IPS DF 19.7 (cell line): ENCODE data around the gene ZBTB16.

Source experiments
- DNase-seq: peaks from one replicate; pipeline ENCODE4 v3.0.0-alpha.2; 2013; ENCODE audit warnings: low read depth, low spot score

ZBTB16 gene

GRCh38 chr11:114280696-114281095 lies 221.2 kb downstream of the ZBTB16 start:
- peak; percentile 65 for DNase-seq

GRCh38 chr11:114281388-114281956 lies 222.0 kb downstream of the ZBTB16 start:
- DNase-seq: no peak

GRCh38 chr11:114282488-114282887 lies 223.0 kb downstream of the ZBTB16 start:
- DNase-seq: no peak

- DNase-seq: no peak
Observed at GRCh38 chr11:114283422-114283821, 223.9 kb downstream of the ZBTB16 start.

- no peak for DNase-seq
Observed at GRCh38 chr11:114284021-114284420, 224.5 kb downstream of the ZBTB16 start.

- no peak for DNase-seq
Observed at GRCh38 chr11:114284914-114285313, 225.4 kb downstream of the ZBTB16 start.

- peak; percentile 23 for DNase-seq
Observed at GRCh38 chr11:114285599-114285998, 226.1 kb downstream of the ZBTB16 start.

DNA sequence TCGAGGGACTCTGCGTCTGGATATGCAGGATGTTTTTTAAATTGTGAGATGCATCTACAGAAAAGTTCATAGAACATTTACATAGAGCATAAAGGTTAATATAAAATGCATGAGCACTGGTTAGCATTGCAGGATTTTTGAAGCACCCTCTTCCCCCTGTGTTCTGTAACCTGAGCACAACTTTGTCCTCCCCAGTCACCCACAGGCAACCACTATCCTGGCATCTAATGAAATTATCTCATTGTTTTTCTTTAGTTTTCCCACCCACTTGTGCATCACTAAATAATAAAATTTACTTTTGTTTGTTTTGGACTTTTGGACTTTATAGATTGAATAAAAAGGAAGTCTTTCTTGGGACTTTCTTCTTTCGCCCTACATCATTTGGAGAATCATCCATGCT lies 226.7 kb downstream of the ZBTB16 start:
- no peak for DNase-seq

- no peak for DNase-seq
Observed at GRCh38 chr11:114287154-114287553, 227.6 kb downstream of the ZBTB16 start.

GRCh38 chr11:114288136-114288535 lies 228.6 kb downstream of the ZBTB16 start:
- no peak for DNase-seq

DNA sequence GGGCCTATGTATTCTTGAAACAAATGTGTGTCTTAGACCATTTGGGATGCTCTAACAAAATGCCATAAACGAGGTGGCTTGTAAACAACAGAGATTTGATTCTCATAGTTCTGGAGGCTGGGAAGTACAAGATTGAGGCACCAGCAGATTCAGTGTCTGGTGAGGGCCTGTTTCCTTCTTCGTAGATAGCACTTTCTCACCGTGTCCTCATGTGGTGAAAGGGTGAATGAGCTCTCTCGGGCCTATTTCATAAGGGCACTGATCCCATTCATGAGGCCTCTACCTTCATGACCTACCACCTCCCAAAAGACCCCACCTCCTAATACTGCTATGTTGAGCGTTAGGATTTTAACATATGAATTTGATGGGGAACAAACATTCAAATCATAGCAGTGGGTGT lies 230.3 kb downstream of the ZBTB16 start:
- DNase-seq: no peak

DNA sequence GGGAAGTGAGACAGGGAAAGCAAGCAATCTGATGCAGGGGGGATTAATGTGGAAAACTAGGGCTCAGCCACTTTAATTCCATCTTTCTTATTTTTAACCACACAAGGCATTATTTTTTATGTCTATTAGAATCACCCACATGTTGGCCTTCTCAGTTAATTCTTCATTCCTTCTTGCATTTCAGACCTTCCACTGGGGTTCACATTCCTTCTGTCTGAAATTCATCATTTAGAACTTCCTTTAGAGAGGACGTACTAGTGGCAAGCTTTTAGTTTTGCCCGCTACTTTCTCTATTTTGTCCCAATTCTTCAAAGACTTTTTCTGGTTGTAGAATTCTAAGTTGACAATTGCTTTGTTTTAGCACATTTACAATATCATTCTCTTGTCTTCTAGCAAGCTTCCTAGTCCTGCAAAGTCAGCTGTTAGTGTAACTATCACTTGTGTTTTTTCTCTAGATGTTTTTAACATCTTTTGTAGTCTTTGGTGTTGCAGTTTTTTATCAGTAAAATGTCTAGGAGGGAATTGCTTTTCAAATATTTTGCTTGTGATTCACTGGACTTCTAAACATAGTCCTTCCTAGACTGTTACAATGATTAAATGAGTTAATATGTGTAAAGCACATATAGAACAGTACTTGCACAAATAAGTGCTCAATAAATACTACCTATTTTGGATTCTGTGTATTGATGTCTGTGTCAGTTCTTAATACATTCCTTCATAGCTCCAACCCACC lies 231.2 kb downstream of the ZBTB16 start:
- no peak for DNase-seq

DNA sequence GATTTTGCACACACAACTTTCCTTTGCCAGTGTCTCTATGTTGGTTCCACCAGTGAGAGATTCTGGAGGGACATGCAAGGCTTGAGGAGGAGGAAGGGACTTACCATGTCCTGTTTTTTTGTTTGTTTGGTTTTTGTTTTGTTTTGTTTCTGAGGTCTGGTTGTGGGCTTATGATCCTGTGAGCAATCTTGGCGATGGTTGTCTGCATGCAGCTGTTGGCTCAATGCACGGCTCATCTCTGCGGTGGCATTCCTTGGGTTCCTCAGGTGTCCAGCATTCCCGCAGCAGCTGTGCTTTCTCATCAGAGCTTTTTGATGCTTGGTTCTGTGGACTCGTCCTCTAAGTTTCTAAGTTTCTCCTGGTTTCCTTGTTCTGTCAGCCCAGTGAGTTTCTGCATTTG lies 231.9 kb downstream of the ZBTB16 start:
- no peak for DNase-seq

DNA sequence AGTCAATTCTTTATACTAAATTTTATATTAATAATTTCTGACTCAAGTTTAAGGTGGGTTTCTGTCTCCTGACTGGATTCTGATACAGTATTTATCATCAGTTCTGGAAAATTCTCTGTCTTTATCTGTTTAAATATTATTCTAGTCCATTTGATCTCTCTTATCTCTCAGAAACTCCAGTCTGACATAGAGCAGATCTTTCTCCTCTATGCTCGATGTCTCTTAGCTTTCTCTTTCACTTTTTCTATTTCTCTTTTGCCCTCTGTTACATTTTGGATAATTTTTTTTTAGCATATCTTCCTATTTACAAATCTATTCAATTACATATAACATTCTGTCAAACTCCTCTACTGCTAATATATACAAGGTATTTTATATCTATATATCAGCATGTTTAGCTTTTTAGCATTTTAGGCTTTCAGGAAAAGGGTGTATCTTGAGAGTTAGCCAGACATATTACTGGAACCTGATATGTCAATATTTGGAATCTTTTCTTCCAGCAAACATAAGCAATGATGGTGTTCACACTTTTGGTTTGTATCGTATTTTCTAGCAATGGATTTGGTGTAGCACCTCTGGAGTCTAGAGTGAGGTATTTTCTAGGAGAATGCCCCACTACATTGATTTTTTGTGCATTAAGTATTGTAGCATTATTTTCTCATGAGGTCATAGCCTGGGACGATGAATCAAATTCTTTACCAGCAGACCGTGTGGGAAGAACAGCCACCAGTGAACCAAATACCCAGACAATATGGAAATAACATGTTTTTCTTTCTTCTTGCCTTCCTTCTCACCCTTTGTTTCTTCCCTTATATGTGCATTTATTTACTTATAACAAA lies 232.6 kb downstream of the ZBTB16 start:
- DNase-seq: no peak

- no peak for DNase-seq
Observed at GRCh38 chr11:114293201-114293711, 233.7 kb downstream of the ZBTB16 start.

- no peak for DNase-seq
Observed at GRCh38 chr11:114295676-114296604, 236.4 kb downstream of the ZBTB16 start, which contains the start of gene NNMT. NNMT (plus strand) TSS chr11:114296399; CDS start chr11:114296557, 158 bp downstream.

DNA sequence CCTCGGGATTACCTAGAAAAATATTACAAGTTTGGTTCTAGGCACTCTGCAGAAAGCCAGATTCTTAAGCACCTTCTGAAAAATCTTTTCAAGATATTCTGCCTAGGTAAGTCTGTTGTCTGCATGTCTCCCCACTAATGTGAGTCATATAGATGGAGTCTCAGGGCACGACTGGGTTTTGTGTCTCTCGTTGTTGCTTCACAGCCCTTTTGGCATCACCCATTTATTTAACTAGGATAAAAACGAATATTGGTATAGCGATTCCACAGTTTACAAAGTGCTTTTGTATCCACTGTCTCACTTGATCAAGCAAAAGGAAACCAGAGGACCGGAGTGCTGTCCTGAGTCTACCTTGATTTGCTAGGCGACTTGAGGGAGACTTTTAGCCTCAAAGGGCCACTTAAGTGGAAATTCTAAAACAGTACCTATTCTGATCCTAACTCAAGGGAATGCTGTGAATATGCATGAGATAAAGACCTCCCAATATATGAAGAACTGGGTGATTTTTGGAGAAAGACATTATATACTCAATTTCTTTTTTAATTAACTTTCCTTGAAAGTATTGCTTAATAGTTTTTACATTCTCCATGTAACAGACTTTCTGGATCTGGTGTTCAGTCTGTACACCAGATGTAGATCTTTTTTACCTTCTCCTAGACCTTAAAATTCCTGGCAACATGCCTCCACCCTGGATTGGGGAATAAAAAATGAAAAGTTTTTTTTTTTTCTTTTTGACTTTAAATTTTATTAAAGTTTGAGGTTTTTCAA lies 237.3 kb downstream of the ZBTB16 start:
- DNase-seq: no peak

DNA sequence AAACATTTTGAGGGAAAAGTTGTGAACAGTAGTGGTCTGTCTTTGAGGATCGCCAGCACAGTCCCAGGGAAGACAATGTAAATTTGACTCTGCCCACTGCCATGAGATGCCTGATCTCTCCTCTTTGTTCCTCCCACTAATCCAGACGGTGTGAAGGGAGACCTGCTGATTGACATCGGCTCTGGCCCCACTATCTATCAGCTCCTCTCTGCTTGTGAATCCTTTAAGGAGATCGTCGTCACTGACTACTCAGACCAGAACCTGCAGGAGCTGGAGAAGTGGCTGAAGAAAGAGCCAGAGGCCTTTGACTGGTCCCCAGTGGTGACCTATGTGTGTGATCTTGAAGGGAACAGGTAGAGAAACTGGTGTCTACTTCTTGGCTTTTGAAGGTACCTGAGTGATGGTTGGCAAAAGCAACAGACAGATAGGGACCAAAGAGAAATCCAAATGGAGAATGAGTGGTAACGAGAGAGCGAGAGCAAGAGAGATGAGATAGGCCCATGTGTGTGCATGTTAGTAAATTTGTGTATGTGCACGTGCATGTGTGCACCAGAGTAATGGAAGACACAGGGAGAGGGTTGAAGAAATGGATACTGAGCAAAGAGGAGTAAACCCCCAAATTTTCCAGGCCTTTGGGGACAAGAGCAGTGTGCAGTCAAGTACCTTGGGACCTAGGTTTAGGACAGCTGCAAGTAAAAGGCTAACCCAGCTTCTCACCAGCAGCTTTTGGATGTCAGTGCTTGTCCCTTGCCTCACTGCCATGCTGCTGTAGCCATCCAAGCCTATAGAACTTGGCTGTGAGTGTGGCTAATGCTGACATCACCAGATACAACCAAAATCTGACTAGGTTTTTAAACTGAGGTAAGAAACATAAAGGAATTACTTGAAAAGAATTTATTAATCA lies 238.5 kb downstream of the ZBTB16 start:
- no peak for DNase-seq

DNA sequence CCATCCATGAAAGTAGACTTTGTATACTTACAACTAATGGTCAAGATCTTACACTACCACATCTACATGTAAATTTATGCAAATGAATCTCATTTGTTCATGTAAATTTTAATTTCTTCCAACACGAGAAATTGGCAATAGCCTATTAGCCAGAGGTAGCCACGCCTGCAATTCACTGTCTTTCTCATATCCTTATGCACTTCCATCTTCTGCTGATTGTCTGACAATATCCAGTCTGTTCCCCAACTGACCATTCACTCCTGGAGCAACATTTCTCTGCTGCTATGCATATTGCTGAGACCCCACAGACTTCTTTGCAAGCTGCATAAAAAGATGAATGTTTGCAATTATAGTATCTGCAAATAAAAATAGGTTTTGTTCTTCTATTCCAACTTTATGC lies 239.2 kb downstream of the ZBTB16 start:
- no peak for DNase-seq
